CD4-positive, alpha-beta T cell treated with Interferon alpha-2 for 1 hour (primary cell): ENCODE measurements around the gene NEUROG1.

ENCODE experiments used
- DNase-seq, 2 donors: peaks; one replicate each; pipeline ENCODE4 v3.0.0-alpha.2; 2020 to 2022

The NEUROG1 gene

GRCh38 chr5:135535820-135536801, at the start of gene NEUROG1:
NEUROG1 (minus strand) TSS chr5:135535964; CDS start chr5:135535690, 274 bp downstream.
- DNase-seq: no peak

DNA sequence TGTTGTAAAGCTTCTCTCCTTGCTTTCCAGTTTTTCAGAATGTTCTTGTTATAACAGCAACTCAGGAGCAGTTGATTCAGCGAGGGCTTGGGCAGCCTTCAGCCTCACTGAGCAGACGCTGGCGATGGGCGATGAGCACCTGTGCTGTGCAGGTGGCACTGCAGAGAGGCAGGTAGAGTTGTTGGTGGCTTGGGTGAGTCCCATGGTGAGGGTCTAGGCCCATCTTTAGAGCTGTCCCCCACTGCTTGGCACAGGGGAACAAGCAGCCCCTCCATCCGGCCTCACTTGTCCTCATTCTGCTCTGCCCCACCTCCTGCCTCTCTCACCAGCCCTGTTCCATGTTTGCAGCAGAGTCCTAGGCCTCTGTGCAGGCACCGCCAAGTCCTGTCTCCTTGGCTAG, 49.2 kb upstream of the NEUROG1 start:
- no peak for DNase-seq

- DNase-seq: no peak
Observed at GRCh38 chr5:135584276-135584675, 48.5 kb upstream of the NEUROG1 start.

GRCh38 chr5:135582099-135582781, 46.5 kb upstream of the NEUROG1 start:
- no peak for DNase-seq

DNA sequence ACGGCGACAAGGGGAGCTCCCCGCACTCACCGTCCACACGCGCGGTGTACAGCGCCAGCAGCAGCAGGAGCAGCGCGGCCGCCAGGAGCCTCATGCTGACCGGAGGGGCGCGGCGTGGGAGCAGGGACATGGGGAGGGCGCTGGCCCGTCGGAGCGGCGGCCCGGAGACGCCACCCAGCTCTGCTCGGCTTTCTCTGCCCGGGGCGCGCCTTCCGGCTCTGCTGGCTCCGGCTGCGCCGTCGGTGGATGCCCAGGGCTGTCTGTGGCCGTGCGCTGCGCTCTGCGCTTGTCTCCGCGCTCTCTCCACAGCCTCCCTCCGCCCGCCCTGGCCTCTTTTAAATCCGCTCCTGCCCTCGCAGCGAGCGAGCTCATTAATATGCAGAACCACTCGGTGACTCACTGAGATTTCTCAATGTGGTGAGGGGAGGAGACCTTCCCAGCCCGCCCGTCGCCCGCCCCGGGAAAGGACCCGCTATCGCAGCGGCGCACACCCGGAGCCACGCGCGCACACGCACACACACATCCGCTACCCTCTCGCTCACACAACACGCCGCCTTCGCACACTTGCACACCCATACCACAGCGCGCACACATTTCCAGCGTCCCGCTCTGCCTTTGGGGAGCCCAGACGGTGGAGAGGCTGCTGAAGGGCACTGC, 43.0 kb upstream of the NEUROG1 start, which contains the start of gene CXCL14:
Gene CXCL14 (minus strand): TSS at position 307 of the 657 bp plus-strand sequence. CDS start 213 bp downstream, at position 94.
- DNase-seq: peak in 1 of 2 donors; percentile 24

GRCh38 chr5:135578305-135578684, 42.5 kb upstream of the NEUROG1 start:
- no peak for DNase-seq

DNA sequence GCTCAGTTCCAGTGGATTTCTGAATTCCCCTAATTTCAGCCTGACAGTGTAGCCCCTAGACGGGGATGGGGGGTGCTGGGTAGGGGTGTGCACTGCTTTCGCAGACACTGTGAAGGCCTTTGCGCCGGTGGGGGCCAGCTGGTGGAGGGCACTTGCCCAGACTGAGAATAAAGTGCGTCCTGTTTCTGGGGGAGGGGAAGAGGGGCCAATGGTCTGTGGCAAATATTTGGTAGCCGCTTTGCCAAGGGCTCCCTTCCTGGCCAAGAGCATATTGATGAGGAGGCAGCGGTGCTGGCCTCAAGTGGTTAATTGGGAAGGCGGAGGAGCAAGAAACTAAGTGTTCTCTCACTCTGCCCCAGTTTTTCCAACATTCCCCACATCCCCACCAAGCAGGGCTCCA, 41.7 kb upstream of the NEUROG1 start:
- DNase-seq: no peak

- no peak for DNase-seq
Observed at GRCh38 chr5:135576075-135576599, 40.4 kb upstream of the NEUROG1 start.

DNA sequence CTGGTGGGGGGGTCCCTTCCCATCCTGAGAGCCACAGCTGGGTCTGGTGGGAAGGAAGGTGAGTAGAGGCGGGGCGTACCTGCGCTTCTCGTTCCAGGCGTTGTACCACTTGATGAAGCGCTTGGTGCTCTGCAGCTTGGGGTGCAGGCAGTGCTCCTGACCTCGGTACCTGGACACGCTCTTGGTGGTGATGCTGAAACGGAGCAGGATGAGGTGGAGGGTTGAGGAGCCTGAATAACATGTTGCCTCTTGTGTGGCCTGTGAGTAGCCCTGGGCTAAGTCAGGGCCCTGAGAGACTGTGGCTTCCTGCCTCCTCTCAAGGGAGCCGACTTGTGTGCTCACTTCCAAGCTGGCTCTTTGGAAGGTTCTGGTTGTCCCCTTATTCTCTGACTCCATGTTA, 38.7 kb upstream of the NEUROG1 start:
- DNase-seq: no peak

- DNase-seq: no peak
Observed at GRCh38 chr5:135571902-135572301, 36.1 kb upstream of the NEUROG1 start.

GRCh38 chr5:135571066-135571609, 35.4 kb upstream of the NEUROG1 start:
- no peak for DNase-seq

DNA sequence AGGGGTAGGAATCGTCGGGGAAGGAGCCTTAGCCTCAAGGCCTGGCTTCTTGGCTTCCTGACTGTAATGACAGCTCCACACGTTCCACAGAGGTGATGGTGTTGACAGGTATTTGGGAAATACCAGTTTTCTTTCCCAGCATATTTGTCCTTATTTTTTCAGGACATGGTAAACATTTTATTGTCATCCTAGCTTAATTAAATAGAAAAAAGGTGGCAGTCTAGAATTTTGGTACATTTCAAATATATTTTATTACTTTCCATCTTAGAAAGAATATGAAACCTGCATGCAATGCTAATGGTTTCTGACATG, 34.6 kb upstream of the NEUROG1 start:
- DNase-seq: no peak

DNA sequence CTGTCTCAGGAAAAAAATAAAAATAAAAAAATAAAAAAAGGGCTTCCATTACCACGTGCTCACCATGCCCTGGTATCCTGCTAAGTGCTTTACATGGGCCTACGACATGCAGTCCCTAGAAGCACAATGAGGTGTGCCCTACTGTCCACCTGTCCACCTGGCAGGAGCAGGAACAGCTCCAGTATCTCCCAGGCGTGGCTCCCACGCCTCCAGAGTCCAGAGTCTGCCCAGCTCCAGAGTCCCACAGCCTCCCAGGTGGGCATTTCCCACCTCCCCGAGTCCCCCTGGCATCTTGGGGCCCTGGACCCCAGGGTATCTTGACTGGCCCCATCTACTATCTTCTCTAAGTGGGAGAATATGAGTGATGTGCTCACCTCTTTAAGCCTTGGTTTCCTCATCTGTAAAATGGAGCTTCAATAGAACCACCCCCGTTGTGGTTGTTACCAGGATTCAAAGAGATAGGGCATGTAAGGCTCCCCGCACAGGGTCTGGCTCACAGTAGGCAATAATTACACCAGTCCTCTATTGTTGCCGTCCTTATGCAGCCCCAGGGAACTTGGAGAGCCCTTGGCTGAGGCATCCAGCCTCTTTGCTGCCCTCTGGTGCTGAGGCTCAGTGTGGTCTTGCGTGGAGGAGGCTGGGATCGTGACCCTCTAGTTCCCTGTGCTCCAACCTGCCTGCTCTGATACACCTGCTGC, 34.1 kb upstream of the NEUROG1 start:
- no peak for DNase-seq

- no peak for DNase-seq
Observed at GRCh38 chr5:135568923-135569360, 33.2 kb upstream of the NEUROG1 start.

- no peak for DNase-seq
Observed at GRCh38 chr5:135568246-135568645, 32.5 kb upstream of the NEUROG1 start.

DNA sequence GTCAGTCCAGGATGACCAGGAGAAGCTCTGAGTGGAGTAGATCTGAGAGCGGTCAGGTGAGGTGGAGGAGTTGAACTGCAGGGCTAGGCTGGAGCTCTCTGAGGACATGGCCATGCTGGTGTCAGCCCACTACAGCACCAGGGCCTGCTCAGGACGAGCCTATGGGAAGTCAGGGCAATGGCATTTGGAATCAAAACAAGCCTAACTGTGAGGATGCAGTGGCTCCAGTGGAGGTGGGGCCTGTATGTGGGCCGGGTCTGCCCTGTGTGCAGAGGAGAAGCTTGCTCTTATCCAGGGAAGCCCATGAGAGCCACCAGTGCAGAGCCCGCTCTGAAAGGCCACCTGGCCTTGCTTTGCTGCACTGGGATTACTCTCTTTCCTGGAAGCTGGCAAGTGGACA, 31.9 kb upstream of the NEUROG1 start:
- no peak for DNase-seq

GRCh38 chr5:135566422-135567400, 30.9 kb upstream of the NEUROG1 start:
- DNase-seq: no peak

GRCh38 chr5:135565725-135566421, 30.1 kb upstream of the NEUROG1 start:
- peak; percentile 47 to 58 for DNase-seq

- DNase-seq: no peak
Observed at GRCh38 chr5:135565266-135565665, 29.5 kb upstream of the NEUROG1 start.

DNA sequence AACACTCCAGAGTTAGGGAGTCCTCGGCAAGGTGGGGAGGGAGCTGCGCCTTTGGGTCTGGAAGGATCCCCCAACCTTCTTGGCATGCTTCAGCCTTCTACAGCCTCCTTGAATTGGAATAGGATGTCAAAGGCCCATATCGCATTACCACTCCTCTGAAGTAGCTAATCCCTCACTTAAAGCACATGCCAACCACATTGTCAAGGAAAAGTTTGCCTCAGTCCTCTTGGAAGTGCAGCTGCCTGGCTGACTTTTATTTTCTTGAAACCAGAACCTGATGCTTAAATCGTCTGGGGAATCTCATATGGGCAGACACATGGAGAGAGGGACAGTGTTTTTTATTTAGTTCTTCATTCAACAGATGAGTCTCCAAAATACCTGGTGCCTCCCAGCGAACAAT, 28.6 kb upstream of the NEUROG1 start:
- DNase-seq: no peak
